ENCODE measurements around the gene UBL4A. TPM values are rescaled to one million over a fixed set of nuclear protein-coding genes. Genes with fewer than 3 reads are reported as not detected.

UBL4A gene
- total RNA-seq, 2 experiments from 2014 or later: 44.5 to 47.3 TPM

GRCh38 chrX:154486052-154486395 is 391 bp downstream of the UBL4A start:
- DNase-seq: peak; percentile 47
- CTCF ChIA-PET: interaction anchor here (1.7 kb wide), 1 partner anchor 112 kb away, joined by 5 read pairs; the partner anchor contains the start of gene FLNA
- H3K4me3 Mint-ChIP-seq: peak overlapping the region; percentile 58
- H3K4me1 Mint-ChIP-seq: peaks cover 40% of the 10 kb centered on the region
- POLR2A ChIA-PET: interaction anchor here (1.1 to 4.3 kb wide), 8 partner anchors 9 to 515 kb away, joined by 3 to 30 read pairs (median 6); partner anchors contain the start of genes HCFC1, PLXNA3 and RPL10
- H3K27me3 Mint-ChIP-seq: no peaks in the 10 kb centered on the region
- no peaks in the 10 kb centered on the region for H3K9me3 Mint-ChIP-seq
- H3K27ac Mint-ChIP-seq: no peak overlapping the region
- peaks cover 18% of the 10 kb centered on the region for H3K36me3 Mint-ChIP-seq (ENCODE audit: low read depth)

GRCh38 chrX:154485150-154486051 is 1.0 kb downstream of the UBL4A start:
- Mint-ChIP-seq H3K36me3 (ENCODE audit: low read depth) (peaks cover 18% of the 10 kb centered on the region), H3K4me1 (peaks cover 40% of the 10 kb centered on the region), H3K9me3 (no peaks in the 10 kb centered on the region), H3K27ac (peak overlapping the region; percentile 64), H3K27me3 (no peaks in the 10 kb centered on the region), H3K4me3 (peak overlapping the region; percentile 58)
- DNase-seq: no peak
- CTCF ChIA-PET: no interaction called here
- POLR2A ChIA-PET: interaction anchor here (1.1 to 4.3 kb wide), 5 partner anchors 8 to 87 kb away, joined by 3 to 30 read pairs (median 5); partner anchors contain the start of genes PLXNA3 and RPL10

GRCh38 chrX:154484255-154485149 is 1.9 kb downstream of the UBL4A start:
- no peaks in the 10 kb centered on the region for H3K27me3 Mint-ChIP-seq
- peaks cover 18% of the 10 kb centered on the region for H3K36me3 Mint-ChIP-seq (ENCODE audit: low read depth)
- H3K4me3 Mint-ChIP-seq: peak overlapping the region; percentile 58
- ChIA-PET CTCF (no interaction called here), POLR2A (interaction anchor here (1.6 to 4.3 kb wide), 2 partner anchors 43 to 86 kb away, joined by 5 to 30 read pairs; partner anchors contain the start of gene RPL10)
- peak overlapping the region; percentile 31 for H3K27ac Mint-ChIP-seq
- peak; percentile 20 for DNase-seq
- no peaks in the 10 kb centered on the region for H3K9me3 Mint-ChIP-seq
- peaks cover 39% of the 10 kb centered on the region for H3K4me1 Mint-ChIP-seq

- no peak overlapping the region for H3K4me3 Mint-ChIP-seq
- no peaks in the 10 kb centered on the region for H3K9me3 Mint-ChIP-seq
- ChIA-PET CTCF (no interaction called here), POLR2A (interaction anchor here (1.0 to 1.4 kb wide), 2 partner anchors 54 to 71 kb away, joined by 3 to 4 read pairs; partner anchors contain the start of gene ATP6AP1)
- no peaks in the 10 kb centered on the region for H3K27me3 Mint-ChIP-seq
- peaks cover 32% of the 10 kb centered on the region for H3K4me1 Mint-ChIP-seq
- no peak overlapping the region for H3K27ac Mint-ChIP-seq
- peaks cover 18% of the 10 kb centered on the region for H3K36me3 Mint-ChIP-seq (ENCODE audit: low read depth)
- DNase-seq: no peak
These were observed 3.1 kb downstream of the UBL4A start for GRCh38 chrX:154483325-154483724.

- DNase-seq: no peak
- Mint-ChIP-seq H3K4me1 (peaks cover 30% of the 10 kb centered on the region), H3K27me3 (no peaks in the 10 kb centered on the region), H3K4me3 (no peak overlapping the region), H3K27ac (no peak overlapping the region), H3K36me3 (ENCODE audit: low read depth) (peaks cover 13% of the 10 kb centered on the region), H3K9me3 (no peaks in the 10 kb centered on the region)
- ChIA-PET CTCF (no interaction called here), POLR2A (interaction anchor here (1.0 to 1.4 kb wide), 2 partner anchors 54 to 70 kb away, joined by 3 to 4 read pairs; partner anchors contain the start of gene ATP6AP1)
These were observed 3.6 kb downstream of the UBL4A start for GRCh38 chrX:154482786-154483185.

GRCh38 chrX:154481911-154482601 is 4.4 kb downstream of the UBL4A start:
- ChIA-PET CTCF (no interaction called here), POLR2A (interaction anchor here (1.4 to 5.8 kb wide), 2 partner anchors 8 to 84 kb away, joined by 4 to 27 read pairs; partner anchors contain the start of genes RPL10 and SLC10A3)
- no peak overlapping the region for H3K27ac Mint-ChIP-seq
- no peaks in the 10 kb centered on the region for H3K27me3 Mint-ChIP-seq
- H3K4me1 Mint-ChIP-seq: peaks cover 34% of the 10 kb centered on the region
- no peak overlapping the region for H3K4me3 Mint-ChIP-seq
- H3K36me3 Mint-ChIP-seq (ENCODE audit: low read depth): peaks cover 11% of the 10 kb centered on the region
- no peaks in the 10 kb centered on the region for H3K9me3 Mint-ChIP-seq
- DNase-seq: no peak

- Mint-ChIP-seq H3K4me1 (peaks cover 38% of the 10 kb centered on the region), H3K27me3 (no peaks in the 10 kb centered on the region), H3K36me3 (ENCODE audit: low read depth) (peaks cover 11% of the 10 kb centered on the region), H3K9me3 (no peaks in the 10 kb centered on the region), H3K4me3 (no peak overlapping the region), H3K27ac (peak overlapping the region; percentile 62)
- CTCF ChIA-PET: no interaction called here
- POLR2A ChIA-PET: interaction anchor here (1.4 to 5.8 kb wide), 2 partner anchors 9 to 83 kb away, joined by 4 to 27 read pairs; partner anchors contain the start of genes RPL10 and SLC10A3
- DNase-seq: no peak
These were observed 5.2 kb downstream of the UBL4A start for GRCh38 chrX:154481195-154481594.

- POLR2A ChIA-PET: interaction anchor here (1.0 to 5.8 kb wide), 4 partner anchors 11 to 80 kb away, joined by 3 to 27 read pairs (median 8); partner anchors contain the start of genes RPL10 and SLC10A3
- H3K4me3 Mint-ChIP-seq: peak within 1 kb of the TSS; percentile 76
- CTCF ChIA-PET: interaction anchor here (1.3 kb wide), 1 partner anchor 80 kb away, joined by 3 read pairs; the partner anchor contains the start of gene RPL10
- peak within 1 kb of the TSS; percentile 79 for H3K27ac Mint-ChIP-seq
- DNase-seq: peak; percentile 95
- H3K36me3 Mint-ChIP-seq (ENCODE audit: low read depth): peaks cover 6% of the 10 kb centered on the region
- no peaks in the 10 kb centered on the region for H3K9me3 Mint-ChIP-seq
- H3K27me3 Mint-ChIP-seq: no peaks in the 10 kb centered on the region
- H3K4me1 Mint-ChIP-seq: peaks cover 30% of the 10 kb centered on the region
These were observed 7.4 kb downstream of the UBL4A start, which contains the start of gene LAGE3 for GRCh38 chrX:154478728-154479622. LAGE3 (minus strand) TSS chrX:154479281; CDS start chrX:154478915, 366 bp downstream.

- no peaks in the 10 kb centered on the region for H3K9me3 Mint-ChIP-seq
- H3K27ac Mint-ChIP-seq: peak overlapping the region; percentile 66
- ChIA-PET POLR2A (interaction anchor here (1.0 to 5.8 kb wide), 6 partner anchors 8 to 79 kb away, joined by 3 to 27 read pairs (median 7); partner anchors contain the start of genes RPL10, SLC10A3 and UBL4A), CTCF (interaction anchor here (1.2 to 1.3 kb wide), 2 partner anchors 12 to 79 kb away, joined by 3 to 4 read pairs; partner anchors contain the start of genes RPL10 and SLC10A3)
- DNase-seq: no peak
- H3K27me3 Mint-ChIP-seq: no peaks in the 10 kb centered on the region
- peak overlapping the region; percentile 76 for H3K4me3 Mint-ChIP-seq
- H3K36me3 Mint-ChIP-seq (ENCODE audit: low read depth): peaks cover 3% of the 10 kb centered on the region
- H3K4me1 Mint-ChIP-seq: peaks cover 27% of the 10 kb centered on the region
These were observed 8.4 kb downstream of the UBL4A start for GRCh38 chrX:154477891-154478477.

GRCh38 chrX:154476821-154477220 is 9.6 kb downstream of the UBL4A start:
- POLR2A ChIA-PET: interaction anchor here (1.2 to 5.8 kb wide), 5 partner anchors 9 to 78 kb away, joined by 4 to 27 read pairs (median 9); partner anchors contain the start of genes RPL10, SLC10A3 and UBL4A
- peak overlapping the region; percentile 31 for H3K27ac Mint-ChIP-seq

GRCh38 chrX:154473683-154474082 is 12.7 kb downstream of the UBL4A start:
- POLR2A ChIA-PET: no interaction called here
- no peak overlapping the region for H3K4me3 Mint-ChIP-seq

More at GRCh38 chrX:154476821-154477220, 9.6 kb downstream of the UBL4A start:
- CTCF ChIA-PET: interaction anchor here (1.2 kb wide), 1 partner anchor 14 kb away, joined by 4 read pairs; the partner anchor contains the start of gene SLC10A3
- H3K9me3 Mint-ChIP-seq: no peaks in the 10 kb centered on the region
- no peaks in the 10 kb centered on the region for H3K27me3 Mint-ChIP-seq
- H3K4me3 Mint-ChIP-seq: no peak overlapping the region
- DNase-seq: no peak
- peaks cover 3% of the 10 kb centered on the region for H3K36me3 Mint-ChIP-seq (ENCODE audit: low read depth)
- peaks cover 24% of the 10 kb centered on the region for H3K4me1 Mint-ChIP-seq

More at GRCh38 chrX:154473683-154474082, 12.7 kb downstream of the UBL4A start:
- DNase-seq: no peak
- Mint-ChIP-seq H3K9me3 (no peaks in the 10 kb centered on the region), H3K27me3 (no peaks in the 10 kb centered on the region), H3K36me3 (ENCODE audit: low read depth) (peaks cover 14% of the 10 kb centered on the region), H3K27ac (peak overlapping the region; percentile 26), H3K4me1 (peaks cover 17% of the 10 kb centered on the region)
- CTCF ChIA-PET: no interaction called here

Measured in activated CD4-positive, alpha-beta memory T cell treated with anti-CD3 and anti-CD28 coated beads, Interleukin-2, amount 10 ng/mL, durations not matched to agents 7 days and 5 days (primary cell).